ENCODE data around the gene TACR1. TPM values are rescaled to one million over a fixed set of nuclear protein-coding genes. Genes with fewer than 3 reads are reported as not detected.
"Not testable (repeated sequence)": the region's sequence is repeated elsewhere in the genome, so short reads cannot be mapped to it uniquely, and the experiment has no call there.

The TACR1 gene
- polyA plus RNA-seq, 3 donors, result 1.1 to 1.7 (median 1.3) TPM

DNA sequence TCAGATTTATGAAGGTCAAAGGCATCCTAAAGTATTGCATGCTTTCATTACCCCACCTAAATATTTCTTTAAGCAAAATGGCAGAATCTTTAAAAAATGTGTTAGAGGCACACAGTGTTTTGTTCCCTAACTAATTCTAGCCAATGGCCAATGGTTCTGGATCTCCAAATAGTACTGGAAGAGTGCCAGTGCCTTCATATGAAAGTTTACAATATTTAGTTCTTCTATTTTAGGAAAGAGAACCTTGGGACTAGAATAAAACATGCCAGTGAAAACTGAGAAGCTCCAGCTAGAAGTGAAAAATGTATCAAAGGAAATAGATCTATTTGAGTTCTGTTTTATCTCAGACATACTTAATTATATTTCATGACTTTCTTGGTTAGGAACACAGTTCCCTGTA, 37.1 kb downstream of the TACR1 start:
- no peak for DNase-seq (ENCODE audit: extremely low read depth in 1 of 11, low read depth in 9 of 11, low spot score in 4 of 11)

DNA sequence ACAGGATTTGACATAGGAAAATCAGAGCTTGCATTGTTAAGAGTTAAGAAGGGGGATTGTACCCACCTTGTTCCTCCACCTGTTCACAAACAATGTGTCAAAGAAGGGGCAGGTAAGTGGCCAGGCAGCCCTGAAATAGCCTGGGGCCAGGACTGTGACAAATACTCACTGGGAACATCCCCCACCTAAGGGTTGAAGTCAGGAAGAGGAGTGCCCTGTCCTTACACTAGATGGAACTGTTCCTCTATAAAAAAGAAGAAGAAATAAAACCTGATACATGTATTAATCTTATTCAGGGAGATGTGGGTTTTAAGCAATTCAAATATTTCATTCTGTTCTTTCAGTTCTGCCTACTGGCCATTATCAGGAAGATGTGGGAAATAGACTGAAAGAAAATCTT, 41.9 kb downstream of the TACR1 start:
- DNase-seq (ENCODE audit: extremely low read depth in 1 of 11, low read depth in 9 of 11, low spot score in 4 of 11), result no peak

DNA sequence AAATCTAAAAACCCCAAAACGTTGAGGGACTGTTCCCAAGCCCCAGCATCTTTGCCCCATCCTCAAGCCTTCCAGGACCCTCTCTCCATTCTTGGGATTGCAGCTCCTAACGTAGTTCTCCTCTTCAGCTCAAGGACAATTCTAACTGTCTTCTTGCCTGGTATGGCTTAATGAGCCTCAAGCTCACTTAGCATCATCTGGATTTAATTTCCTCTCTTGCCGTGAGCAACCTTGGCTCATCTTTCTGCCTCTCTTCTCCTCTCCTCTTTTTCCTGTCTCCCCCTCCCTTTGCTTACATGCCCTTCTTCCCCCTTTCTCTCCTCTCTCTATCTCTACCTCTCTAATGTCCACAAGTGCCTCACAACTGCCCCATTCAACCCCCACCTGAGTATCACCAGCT, 44.2 kb downstream of the TACR1 start:
- DNase-seq (ENCODE audit: extremely low read depth in 1 of 11, low read depth in 9 of 11, low spot score in 4 of 11), result no peak

DNA sequence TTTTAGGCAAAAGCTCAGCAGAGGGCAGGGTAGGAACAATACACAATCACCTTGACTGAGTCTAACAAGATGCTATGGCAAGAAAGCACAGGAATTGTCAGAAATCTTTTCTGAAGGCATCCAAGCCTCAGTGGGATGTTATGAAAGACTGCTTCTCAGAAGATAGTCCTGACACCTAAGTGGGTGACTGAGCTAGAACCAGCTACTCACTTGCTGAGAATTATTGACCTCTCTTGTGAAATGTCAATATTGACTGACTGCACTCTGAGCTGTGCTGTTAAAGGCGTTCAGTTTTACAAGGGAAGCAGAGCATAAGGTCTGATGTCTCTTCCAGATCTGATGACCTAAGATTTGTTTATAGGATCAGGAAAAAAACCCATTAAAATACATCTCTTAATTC, 46.1 kb downstream of the TACR1 start:
- no peak for DNase-seq (ENCODE audit: extremely low read depth in 1 of 11, low read depth in 9 of 11, low spot score in 4 of 11)

GRCh38 chr2:75152243-75152642, 47.1 kb downstream of the TACR1 start:
- not testable (repeated sequence) for DNase-seq (ENCODE audit: extremely low read depth in 1 of 11, low read depth in 9 of 11, low spot score in 4 of 11)

- not testable (repeated sequence) for DNase-seq (ENCODE audit: extremely low read depth in 1 of 11, low read depth in 9 of 11, low spot score in 4 of 11)
Measured at GRCh38 chr2:75147884-75148283, 51.4 kb downstream of the TACR1 start.

GRCh38 chr2:75146606-75147332, 52.6 kb downstream of the TACR1 start:
- DNase-seq (ENCODE audit: extremely low read depth in 1 of 11, low read depth in 9 of 11, low spot score in 4 of 11), result no peak

- DNase-seq (ENCODE audit: extremely low read depth in 1 of 11, low read depth in 9 of 11, low spot score in 4 of 11), result not testable (repeated sequence)
Measured at GRCh38 chr2:75146221-75146605, 53.1 kb downstream of the TACR1 start.

- DNase-seq (ENCODE audit: extremely low read depth in 1 of 11, low read depth in 9 of 11, low spot score in 4 of 11), result no peak
Measured at GRCh38 chr2:75142081-75142480, 57.2 kb downstream of the TACR1 start.

GRCh38 chr2:75140288-75140687, 59.0 kb downstream of the TACR1 start:
- no peak for DNase-seq (ENCODE audit: extremely low read depth in 1 of 11, low read depth in 9 of 11, low spot score in 4 of 11)

- DNase-seq (ENCODE audit: extremely low read depth in 1 of 11, low read depth in 9 of 11, low spot score in 4 of 11), result no peak
Measured at GRCh38 chr2:75139171-75139570, 60.1 kb downstream of the TACR1 start.

DNA sequence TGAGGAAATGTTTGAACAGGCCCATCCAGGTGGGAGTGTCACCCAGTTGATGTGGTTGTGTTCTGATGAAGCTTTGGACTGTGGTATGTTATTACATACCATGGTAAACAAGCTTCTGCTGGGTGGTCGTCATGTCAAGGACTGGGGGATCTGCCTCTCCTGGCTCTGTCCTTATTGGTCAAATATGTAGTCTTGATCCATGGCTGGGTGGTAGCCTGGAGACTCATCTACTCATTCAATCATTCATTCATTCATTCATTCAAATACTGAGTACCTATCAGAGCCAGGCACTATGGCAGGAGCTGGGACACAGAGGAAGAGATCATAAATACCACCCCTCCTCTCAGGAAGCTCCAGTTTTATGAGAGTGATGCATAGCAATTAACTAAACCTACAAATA, 60.8 kb downstream of the TACR1 start:
- DNase-seq (ENCODE audit: extremely low read depth in 1 of 11, low read depth in 9 of 11, low spot score in 4 of 11), result no peak

GRCh38 chr2:75135776-75136400, 63.4 kb downstream of the TACR1 start:
- no peak for DNase-seq (ENCODE audit: extremely low read depth in 1 of 11, low read depth in 9 of 11, low spot score in 4 of 11)

GRCh38 chr2:75134860-75135259, 64.5 kb downstream of the TACR1 start:
- DNase-seq (ENCODE audit: extremely low read depth in 1 of 11, low read depth in 9 of 11, low spot score in 4 of 11), result peak in 3 of 11 donors; percentile 15 to 32 (median 19)

DNA sequence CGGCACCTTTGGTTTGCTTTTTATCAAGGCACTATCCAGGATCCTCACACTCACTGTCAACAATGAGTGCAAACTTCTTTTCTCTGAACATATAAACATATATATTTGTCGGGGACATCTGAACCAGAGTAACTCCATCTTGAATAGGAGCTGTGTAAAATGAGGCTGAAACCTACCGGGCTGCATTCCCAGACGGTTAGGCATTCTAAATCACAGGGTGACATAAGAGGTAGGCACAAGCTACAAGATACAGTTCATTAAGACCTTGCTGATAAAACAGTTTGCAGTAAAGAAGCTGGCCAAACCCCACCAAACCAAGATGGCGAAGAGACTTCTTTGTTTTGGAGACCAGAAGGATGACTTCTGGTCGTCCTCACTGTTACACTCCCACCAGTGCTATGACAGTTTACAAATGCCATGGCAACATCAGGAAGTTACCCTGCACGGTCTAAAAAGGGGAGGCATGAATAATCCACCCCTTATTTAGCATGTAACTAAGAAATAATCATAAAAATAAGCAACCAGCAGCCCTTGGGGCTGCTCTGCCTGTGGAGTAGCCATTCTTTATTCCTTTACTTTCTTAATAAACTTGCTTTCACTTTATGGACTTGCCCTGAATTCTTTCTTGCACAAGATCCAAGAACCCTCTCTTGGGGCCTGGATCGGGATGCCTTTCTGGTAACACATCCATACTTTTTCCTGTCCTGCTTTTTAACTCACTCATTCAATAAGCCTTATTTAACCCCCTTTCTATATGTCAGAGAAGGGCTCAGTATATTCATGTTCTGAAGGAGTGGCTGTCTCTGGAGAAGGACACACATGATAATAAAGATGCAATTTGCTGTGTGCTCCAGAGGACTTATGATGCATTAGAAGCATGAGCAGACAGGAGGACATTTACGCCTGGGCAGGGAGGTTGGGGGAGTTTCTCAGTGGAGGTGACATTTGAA, 65.4 kb downstream of the TACR1 start:
- DNase-seq (ENCODE audit: extremely low read depth in 1 of 11, low read depth in 9 of 11, low spot score in 4 of 11), result no peak

DNA sequence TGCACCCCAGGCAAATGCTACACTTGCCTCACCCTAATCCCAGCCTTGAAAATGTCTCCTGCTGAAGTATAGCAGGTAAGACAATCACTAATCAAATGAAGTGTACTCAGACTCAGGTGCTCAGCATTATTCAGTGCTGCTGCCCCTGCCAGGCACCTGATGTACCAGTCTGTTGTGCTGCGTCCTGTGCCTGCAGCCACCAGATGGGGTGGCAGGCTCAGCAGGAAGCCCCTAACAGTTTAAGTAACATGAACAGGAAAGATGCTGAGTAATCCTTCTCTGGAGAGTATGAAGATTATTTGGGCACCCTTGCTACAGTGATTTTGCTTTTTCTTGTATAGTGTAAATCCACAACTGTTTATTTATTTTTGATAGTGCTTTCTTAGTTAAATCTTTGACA, 69.1 kb downstream of the TACR1 start:
- DNase-seq (ENCODE audit: extremely low read depth in 1 of 11, low read depth in 9 of 11, low spot score in 4 of 11), result no peak

DNA sequence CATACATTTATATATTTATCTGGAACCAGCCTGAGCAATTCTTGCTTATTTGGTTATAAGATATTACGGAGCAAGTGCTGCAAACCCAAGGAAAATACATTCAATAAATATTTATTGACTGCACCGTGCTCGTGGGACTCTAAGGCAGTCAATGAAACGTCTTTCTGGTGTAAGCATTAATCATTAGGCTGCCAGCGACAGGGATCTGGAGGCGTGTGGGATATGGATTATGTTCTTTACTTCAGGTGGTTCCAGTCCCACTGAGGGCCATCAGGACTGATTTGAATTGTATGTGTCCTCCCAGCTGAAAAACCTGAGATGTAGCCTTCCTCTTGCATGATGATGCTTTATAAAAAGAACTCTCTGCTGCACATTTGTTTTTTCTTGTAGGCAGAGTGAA, 75.4 kb downstream of the TACR1 start:
- no peak for DNase-seq (ENCODE audit: extremely low read depth in 1 of 11, low read depth in 9 of 11, low spot score in 4 of 11)

DNA sequence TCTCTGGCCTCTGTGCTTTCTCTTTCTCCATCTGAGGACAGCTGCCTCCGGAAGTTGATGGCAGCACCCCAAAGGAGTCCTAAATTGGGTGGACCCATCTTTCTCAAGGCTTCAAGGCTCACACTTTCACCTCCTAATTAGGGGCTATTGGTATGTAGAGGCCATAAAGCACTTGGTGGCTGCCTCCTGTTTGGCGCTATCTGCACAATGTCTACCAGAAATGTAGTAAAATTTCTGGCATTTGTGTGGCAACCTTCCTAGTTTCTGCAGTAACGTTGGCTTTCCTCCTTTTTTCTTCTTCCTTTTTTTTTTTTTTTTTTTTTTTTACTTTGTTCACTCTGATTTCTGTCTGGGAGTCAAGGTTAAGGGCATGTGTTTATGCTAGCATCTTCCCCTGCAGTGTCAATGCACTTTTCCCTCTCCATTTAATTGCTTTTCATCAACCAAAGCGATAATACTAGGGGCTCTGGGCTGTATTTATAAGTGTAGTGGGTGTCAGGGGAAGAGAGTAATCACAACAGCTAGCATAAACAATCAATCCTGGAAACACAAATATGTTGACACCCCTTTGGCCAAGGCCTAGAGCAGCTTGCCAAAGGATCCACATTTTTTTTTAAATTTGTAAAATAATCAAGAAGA, 86.0 kb downstream of the TACR1 start:
- no peak for DNase-seq (ENCODE audit: extremely low read depth in 1 of 11, low read depth in 9 of 11, low spot score in 4 of 11)

DNA sequence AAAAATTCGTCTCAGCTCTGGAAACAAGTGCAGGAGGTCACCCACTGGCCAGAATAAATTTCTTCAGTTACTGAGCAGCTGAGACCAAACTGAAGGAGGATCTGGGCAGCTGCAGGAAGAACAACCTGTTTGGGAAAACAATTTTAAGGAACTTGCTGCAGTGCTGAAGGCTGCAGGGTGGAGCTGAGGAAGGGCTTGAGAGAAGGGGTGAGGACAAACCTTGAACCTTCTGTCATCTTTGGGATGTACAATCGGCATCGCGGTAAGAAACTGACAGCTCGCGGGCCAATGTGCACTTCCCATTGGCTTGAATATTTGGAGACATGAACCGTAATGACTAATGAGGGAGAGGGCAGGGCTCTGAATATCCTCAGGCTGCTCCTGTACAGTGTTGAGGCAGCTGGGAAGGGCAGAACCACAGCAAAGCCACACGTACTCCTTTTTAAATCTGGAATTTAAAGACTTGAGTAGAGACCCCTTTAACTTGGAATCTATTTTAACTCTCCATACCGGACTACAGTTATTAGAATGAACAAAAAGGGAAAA, 90.3 kb downstream of the TACR1 start:
- DNase-seq (ENCODE audit: extremely low read depth in 1 of 11, low read depth in 9 of 11, low spot score in 4 of 11), result no peak
